Chondrocyte (in vitro differentiated cells): ENCODE measurements around the gene ANO2. TPM values are rescaled to one million over a fixed set of nuclear protein-coding genes. Genes with fewer than 3 reads are reported as not detected.

Experiments used
- DNase-seq: peaks from one replicate; pipeline ENCODE4 v3.0.0; 2021; ENCODE audit warnings: mixed read lengths, low spot score
- H3K27ac Mint-ChIP-seq: one replicate; pipeline ENCODE4 v1.8.0; 2021; ENCODE audit warnings: mild to moderate bottlenecking, moderate library complexity, mixed read lengths; ENCODE audit not compliant: unreplicated experiment
- H3K27me3 Mint-ChIP-seq: 2 replicates; pipeline ENCODE4 v1.8.0; 2021; ENCODE audit warnings: low read depth, mixed read lengths
- H3K36me3 Mint-ChIP-seq: 2 replicates; pipeline ENCODE4 v1.8.0; 2021; ENCODE audit warnings: low read depth, mixed read lengths
- H3K4me1 Mint-ChIP-seq: 2 replicates; pipeline ENCODE4 v1.8.0; 2021; ENCODE audit warnings: low read depth, mild to moderate bottlenecking, mixed read lengths
- H3K4me3 Mint-ChIP-seq: one replicate; pipeline ENCODE4 v1.8.0; 2021; ENCODE audit warnings: mild to moderate bottlenecking, moderate library complexity, mixed read lengths; ENCODE audit not compliant: unreplicated experiment
- H3K9me3 Mint-ChIP-seq: 2 replicates; pipeline ENCODE4 v1.8.0; 2021; ENCODE audit warnings: low read depth, mixed read lengths
- CTCF ChIP-seq: fragments of 200-600 bp; sonication (generic); IDR thresholded peaks from 2 replicates; pipeline ENCODE4 v1.5.0; 2021; ENCODE audit warnings: antibody characterized with exemption, mild to moderate bottlenecking, moderate library complexity
- total RNA-seq: library from RNA; stranded (reverse); gene quantifications from 3 replicates; pipeline ENCODE4 v1.2.1, GENCODE V29; 2021

ANO2 gene
- total RNA-seq, 1 donor from 2014 or later, result 0.47 TPM

DNA sequence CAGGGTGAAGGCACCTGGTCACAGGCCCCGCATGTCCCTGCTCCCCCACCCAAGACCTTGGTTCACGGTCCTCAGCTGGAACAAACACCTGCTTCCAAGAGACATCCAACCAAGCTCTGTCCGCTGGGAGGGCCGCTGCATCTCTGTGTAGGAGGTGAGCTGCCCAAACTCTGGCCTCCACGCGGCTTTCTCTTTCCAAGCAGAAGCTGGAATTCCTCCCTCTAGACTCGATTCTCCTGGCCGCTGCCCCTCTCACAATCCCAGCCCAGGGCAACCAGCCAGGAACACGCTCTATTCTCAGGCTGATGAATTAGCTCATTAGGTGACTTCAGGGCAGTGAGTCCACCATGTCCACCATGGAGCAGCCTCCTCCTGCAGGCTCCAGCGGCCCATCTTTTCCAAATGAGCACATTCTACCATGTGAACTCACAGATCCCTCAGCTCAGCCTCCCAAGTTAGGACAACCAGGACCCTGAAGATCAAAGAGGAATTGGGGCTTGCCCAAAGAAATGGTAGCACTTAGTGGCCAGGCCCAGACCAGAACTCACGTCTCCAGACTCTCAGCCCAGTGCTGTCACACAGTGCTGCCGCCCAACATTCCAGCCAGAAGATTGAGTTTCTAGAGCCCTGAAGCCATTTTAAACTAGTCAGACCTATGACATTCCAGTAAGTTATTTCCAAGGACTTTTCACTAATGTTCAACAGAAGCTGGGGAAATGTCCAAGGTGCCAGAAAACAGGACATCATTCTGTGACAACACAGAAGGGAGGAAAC is 146.6 kb downstream of the ANO2 start:
- Mint-ChIP-seq H3K4me1 (no peaks in the 10 kb centered on the region), H3K36me3 (no peaks in the 10 kb centered on the region), H3K27me3 (peaks cover 17% of the 10 kb centered on the region), H3K4me3 (no peak overlapping the region), H3K9me3 (no peaks in the 10 kb centered on the region), H3K27ac (no peak overlapping the region)
- DNase-seq, result no peak
- TF ChIP-seq CTCF, result no peak

DNA sequence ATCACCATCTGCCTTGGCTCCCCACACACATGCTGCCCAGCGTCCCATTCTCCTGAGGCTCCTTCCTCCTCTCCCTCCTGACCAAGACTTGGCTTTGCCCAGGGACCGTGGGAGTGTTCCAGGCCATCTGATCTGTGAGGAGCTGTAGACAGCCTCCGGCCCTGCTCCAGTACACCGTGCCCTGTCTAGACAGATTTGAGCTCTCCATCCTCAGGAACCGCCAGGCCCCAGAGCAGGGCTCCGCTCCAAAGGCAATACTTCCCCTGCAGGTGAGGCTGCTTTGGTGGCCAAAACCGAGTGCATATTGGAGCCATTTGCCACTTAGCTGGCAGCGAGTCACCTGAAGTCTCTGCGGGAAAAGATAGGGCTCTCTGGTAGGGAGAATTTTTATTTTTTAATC is 147.4 kb downstream of the ANO2 start:
- Mint-ChIP-seq H3K36me3 (no peaks in the 10 kb centered on the region), H3K9me3 (no peaks in the 10 kb centered on the region), H3K27ac (no peak overlapping the region), H3K4me1 (no peaks in the 10 kb centered on the region), H3K27me3 (peaks cover 15% of the 10 kb centered on the region), H3K4me3 (no peak overlapping the region)
- TF ChIP-seq CTCF, result no peak
- DNase-seq, result no peak

DNA sequence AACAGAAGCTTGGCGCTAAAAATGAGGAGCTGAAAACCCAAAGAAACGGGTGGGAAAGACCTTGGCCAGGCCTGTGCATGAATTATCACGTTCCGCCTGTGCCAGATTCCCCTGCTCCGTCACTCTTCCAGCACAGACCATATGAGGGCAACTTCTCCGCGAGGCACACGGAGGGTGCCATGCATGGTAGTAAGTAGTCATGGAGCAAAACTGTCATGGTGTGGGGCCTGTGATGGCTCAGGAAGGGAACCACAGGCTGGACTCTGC is 148.2 kb downstream of the ANO2 start:
- no peak overlapping the region for H3K27ac Mint-ChIP-seq
- no peaks in the 10 kb centered on the region for H3K4me1 Mint-ChIP-seq
- H3K9me3 Mint-ChIP-seq, result no peaks in the 10 kb centered on the region
- no peak overlapping the region for H3K4me3 Mint-ChIP-seq
- no peaks in the 10 kb centered on the region for H3K36me3 Mint-ChIP-seq
- H3K27me3 Mint-ChIP-seq, result peaks cover 10% of the 10 kb centered on the region
- DNase-seq, result no peak
- TF ChIP-seq CTCF, result no peak

- peak; percentile 81 for TF ChIP-seq CTCF
- H3K4me3 Mint-ChIP-seq, result no peak overlapping the region
- no peak for DNase-seq
- no peak overlapping the region for H3K27ac Mint-ChIP-seq
- no peaks in the 10 kb centered on the region for H3K36me3 Mint-ChIP-seq
- peaks cover 9% of the 10 kb centered on the region for H3K27me3 Mint-ChIP-seq
- no peaks in the 10 kb centered on the region for H3K9me3 Mint-ChIP-seq
- no peaks in the 10 kb centered on the region for H3K4me1 Mint-ChIP-seq
Measured at GRCh38 chr12:5796171-5796958, 148.7 kb downstream of the ANO2 start.

DNA sequence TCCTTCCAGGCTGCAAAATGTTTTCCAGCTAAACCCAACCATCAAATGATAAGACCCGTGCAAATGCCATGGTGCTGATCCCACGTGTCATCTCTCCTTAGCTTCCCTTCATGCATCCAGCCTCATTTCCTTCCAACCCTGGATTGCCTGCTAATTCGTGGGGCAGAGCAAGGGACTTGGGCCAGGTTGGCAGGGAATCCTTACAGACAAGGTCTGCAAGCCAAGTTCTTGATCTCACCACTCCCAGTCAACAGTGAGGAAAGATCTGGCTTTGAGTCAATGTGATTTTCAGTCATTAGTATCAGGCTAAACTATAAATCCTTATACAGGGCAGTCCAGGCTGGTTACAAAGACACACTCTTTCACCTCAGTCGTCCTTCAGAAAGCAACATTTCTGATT is 150.9 kb downstream of the ANO2 start:
- Mint-ChIP-seq H3K9me3 (no peaks in the 10 kb centered on the region), H3K4me1 (no peaks in the 10 kb centered on the region), H3K4me3 (no peak overlapping the region), H3K36me3 (no peaks in the 10 kb centered on the region), H3K27ac (no peak overlapping the region), H3K27me3 (peaks cover 13% of the 10 kb centered on the region)
- DNase-seq, result no peak
- TF ChIP-seq CTCF, result no peak
